Neuron (in vitro differentiated cells): Measurements from ENCODE around the gene ARL17B.
A peak's percentile ranks its signal among the peaks of the same experiment; 100 is the strongest.
"Not testable (repeated sequence)": the region's sequence is repeated elsewhere in the genome, so short reads cannot be mapped to it uniquely, and the experiment has no call there.

Experiments used
- H2AFZ ChIP-seq: one replicate; pipeline ENCODE4 v1.6.1; 2013; ENCODE audit warnings: low read depth, mild to moderate bottlenecking, inconsistent platforms, low read length, moderate library complexity
- H3K27me3 ChIP-seq: one replicate; pipeline ENCODE4 v1.6.1; 2013; ENCODE audit warnings: low read length; ENCODE audit not compliant: insufficient read depth
- H3K36me3 ChIP-seq: one replicate; pipeline ENCODE4 v1.6.1; 2013; ENCODE audit warnings: low read length; ENCODE audit not compliant: insufficient read depth
- H3K4me1 ChIP-seq: one replicate; pipeline ENCODE4 v1.6.1; 2013; ENCODE audit warnings: low read length; ENCODE audit not compliant: insufficient read depth
- H3K4me3 ChIP-seq: 2 replicates; pipeline ENCODE4 v1.5.1; 2013; ENCODE audit warnings: mild to moderate bottlenecking, low read length, moderate library complexity
- H3K9me3 ChIP-seq: one replicate; pipeline ENCODE4 v1.6.1; 2013; ENCODE audit warnings: low read length

The ARL17B gene

DNA sequence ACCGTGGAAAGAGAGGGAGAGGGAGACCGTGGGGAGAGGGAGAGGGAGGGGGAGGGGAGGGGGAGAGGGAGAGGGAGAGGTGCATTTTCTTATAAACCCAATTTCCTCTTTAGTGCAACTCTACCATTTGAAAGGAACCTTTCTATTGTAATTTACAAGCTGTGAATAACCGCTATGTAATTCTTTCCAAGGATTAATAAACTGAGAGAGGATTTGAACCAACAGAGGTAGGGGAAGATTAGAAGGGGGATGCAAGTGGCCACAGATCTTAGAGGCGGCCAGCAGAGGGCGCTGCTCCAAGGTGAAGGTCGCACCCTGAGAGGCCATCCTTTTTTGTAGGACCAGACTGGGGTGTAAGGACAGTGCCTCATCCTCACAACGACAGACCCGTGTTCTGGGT lies 107.8 kb downstream of the ARL17B start:
- not testable (repeated sequence) for H3K4me1 ChIP-seq, H3K27me3 ChIP-seq, H3K9me3 ChIP-seq, H2AFZ ChIP-seq, H3K36me3 ChIP-seq, H3K4me3 ChIP-seq

GRCh38 chr17:46252804-46253203 lies 108.8 kb downstream of the ARL17B start:
- H3K4me1 ChIP-seq, H3K36me3 ChIP-seq, H2AFZ ChIP-seq, H3K4me3 ChIP-seq, H3K27me3 ChIP-seq, H3K9me3 ChIP-seq: not testable (repeated sequence)

- not testable (repeated sequence) for H3K27me3 ChIP-seq, H3K4me1 ChIP-seq, H3K9me3 ChIP-seq, H2AFZ ChIP-seq, H3K4me3 ChIP-seq, H3K36me3 ChIP-seq
These were observed 112.4 kb downstream of the ARL17B start for GRCh38 chr17:46249153-46249552.

- not testable (repeated sequence) for H3K9me3 ChIP-seq, H3K4me3 ChIP-seq, H3K27me3 ChIP-seq, H3K4me1 ChIP-seq, H3K36me3 ChIP-seq, H2AFZ ChIP-seq
These were observed 116.4 kb downstream of the ARL17B start for GRCh38 chr17:46244949-46245768.

DNA sequence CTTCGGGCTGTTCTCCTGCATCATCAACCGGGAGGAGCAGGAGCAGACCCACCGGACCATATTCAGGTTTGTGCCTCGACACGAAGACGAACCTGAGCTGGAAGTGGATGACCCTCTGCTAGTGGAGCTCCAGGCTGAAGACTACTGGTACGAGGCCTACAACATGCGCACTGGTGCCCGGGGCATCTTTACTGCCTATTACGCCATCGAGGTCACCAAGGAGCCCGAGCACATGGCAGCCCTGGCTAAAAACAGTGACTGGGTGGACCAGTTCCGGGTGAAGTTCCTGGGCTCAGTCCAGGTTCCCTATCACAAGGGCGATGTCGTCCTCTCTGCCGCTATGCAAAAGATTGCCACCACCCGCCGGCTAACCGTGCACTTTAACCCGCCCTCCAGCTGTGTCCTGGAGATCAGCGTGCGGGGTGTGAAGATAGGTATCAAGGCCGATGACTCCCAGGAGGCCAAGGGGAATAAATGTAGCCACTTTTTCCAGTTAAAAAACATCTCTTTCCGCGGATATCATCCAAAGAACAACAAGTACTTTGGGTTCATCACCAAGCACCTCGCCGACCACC lies 117.1 kb downstream of the ARL17B start:
- not testable (repeated sequence) for H3K4me1 ChIP-seq, H3K36me3 ChIP-seq, H3K9me3 ChIP-seq, H3K27me3 ChIP-seq, H3K4me3 ChIP-seq, H2AFZ ChIP-seq

- not testable (repeated sequence) for H3K27me3 ChIP-seq, H3K36me3 ChIP-seq, H3K4me1 ChIP-seq, H3K9me3 ChIP-seq, H3K4me3 ChIP-seq, H2AFZ ChIP-seq
These were observed 117.6 kb downstream of the ARL17B start for GRCh38 chr17:46243928-46244327.

GRCh38 chr17:46243505-46243904 lies 118.1 kb downstream of the ARL17B start:
- H3K4me3 ChIP-seq, H3K4me1 ChIP-seq, H3K9me3 ChIP-seq, H3K36me3 ChIP-seq, H2AFZ ChIP-seq, H3K27me3 ChIP-seq: not testable (repeated sequence)

DNA sequence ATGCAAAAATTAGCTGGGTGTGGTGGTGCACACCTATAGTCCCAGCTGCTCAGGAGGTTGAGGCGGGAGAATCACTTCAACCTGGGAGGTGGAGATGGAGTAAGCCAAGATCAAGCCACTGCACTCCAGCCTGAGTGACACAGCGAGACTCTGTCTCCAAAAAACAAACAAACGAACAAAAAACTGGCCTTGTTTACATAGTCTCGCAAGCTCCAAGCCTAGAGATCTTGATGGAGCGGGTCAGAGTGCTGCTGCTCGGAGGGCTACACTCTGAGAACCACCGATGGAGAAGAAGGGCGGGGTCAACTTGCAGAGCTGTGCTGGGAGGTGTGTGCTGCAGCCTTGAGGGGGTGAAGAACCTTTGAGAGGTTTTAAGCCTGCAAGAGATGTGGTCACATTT lies 130.2 kb downstream of the ARL17B start:
- H3K4me1 ChIP-seq, H3K27me3 ChIP-seq, H3K4me3 ChIP-seq, H3K36me3 ChIP-seq, H2AFZ ChIP-seq, H3K9me3 ChIP-seq: not testable (repeated sequence)

GRCh38 chr17:46225274-46225794 lies 136.2 kb downstream of the ARL17B start:
- H3K36me3 ChIP-seq, H3K27me3 ChIP-seq, H3K9me3 ChIP-seq, H3K4me1 ChIP-seq: not testable (repeated sequence)
- Histone ChIP-seq H3K4me3 (peak overlapping the region; percentile 56), H2AFZ (peak overlapping the region; percentile 51)

DNA sequence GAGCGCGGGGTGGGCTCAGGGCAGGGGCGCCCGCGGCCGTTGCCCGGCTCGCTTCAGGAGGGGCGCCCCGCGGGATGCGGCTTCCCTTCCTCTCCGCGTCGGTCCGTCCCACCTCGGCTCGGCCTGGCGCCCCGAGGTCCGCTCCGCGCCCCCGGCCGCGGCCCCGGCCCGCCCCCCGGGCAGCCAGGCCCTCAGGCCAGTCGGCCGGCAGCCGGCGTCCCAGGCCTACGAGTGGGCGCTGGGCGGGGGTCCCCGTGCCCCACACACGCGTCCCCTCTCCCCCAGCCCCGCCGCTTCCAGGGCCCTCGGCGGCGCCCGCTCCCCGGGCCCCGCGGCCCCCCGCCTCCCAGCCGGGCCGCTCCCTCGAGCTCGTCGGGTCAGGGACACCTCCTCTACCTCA lies 136.7 kb downstream of the ARL17B start:
- not testable (repeated sequence) for H3K36me3 ChIP-seq, H3K9me3 ChIP-seq, H3K27me3 ChIP-seq, H3K4me1 ChIP-seq
- Histone ChIP-seq H2AFZ (peak overlapping the region; percentile 51), H3K4me3 (peak overlapping the region; percentile 56)
